Urothelium cell line (cell line): ENCODE results near the gene TMOD1.

Source experiments
- DNase-seq: peaks from one replicate; pipeline ENCODE4 v3.0.0; 2011; ENCODE audit warnings: low spot score, mixed read lengths
- FAIRE-seq: peaks from 2 replicates; lab custom pipeline; 2011; peaks lifted over from hg19 to GRCh38; lab: Jason Lieb, UNC

TMOD1 gene

GRCh38 chr9:97543561-97543960 lies 42.1 kb downstream of the TMOD1 start:
- DNase-seq = no peak

GRCh38 chr9:97545486-97545885 lies 44.0 kb downstream of the TMOD1 start:
- DNase-seq (no peak), FAIRE-seq (no peak)

More at GRCh38 chr9:97543561-97543960, 42.1 kb downstream of the TMOD1 start:
- FAIRE-seq = no peak

- FAIRE-seq (no peak), DNase-seq (no peak)
Measured at GRCh38 chr9:97547098-97547829, 45.8 kb downstream of the TMOD1 start.

GRCh38 chr9:97548379-97548778 lies 46.9 kb downstream of the TMOD1 start:
- FAIRE-seq = no peak
- DNase-seq = no peak

- no peak for DNase-seq
- no peak for FAIRE-seq
Measured at GRCh38 chr9:97548819-97549540, 47.5 kb downstream of the TMOD1 start.

- DNase-seq = no peak
- no peak for FAIRE-seq
Measured at GRCh38 chr9:97550386-97550785, 48.9 kb downstream of the TMOD1 start.

GRCh38 chr9:97551308-97551707 lies 49.8 kb downstream of the TMOD1 start:
- DNase-seq = no peak
- FAIRE-seq = no peak

- no peak for DNase-seq
- no peak for FAIRE-seq
Measured at GRCh38 chr9:97553141-97553540, 51.7 kb downstream of the TMOD1 start.

- DNase-seq (no peak), FAIRE-seq (no peak)
Measured at GRCh38 chr9:97553841-97554240, 52.4 kb downstream of the TMOD1 start.

- FAIRE-seq (no peak), DNase-seq (no peak)
Measured at GRCh38 chr9:97554566-97555075, 53.2 kb downstream of the TMOD1 start.

- FAIRE-seq (no peak), DNase-seq (no peak)
Measured at GRCh38 chr9:97555164-97555563, 53.7 kb downstream of the TMOD1 start.

- DNase-seq (no peak), FAIRE-seq (no peak)
Measured at GRCh38 chr9:97556036-97556720, 54.7 kb downstream of the TMOD1 start.

- no peak for DNase-seq
- no peak for FAIRE-seq
Measured at GRCh38 chr9:97556721-97557605, 55.5 kb downstream of the TMOD1 start.

- DNase-seq = no peak
- FAIRE-seq = no peak
Measured at GRCh38 chr9:97557606-97558095, 56.2 kb downstream of the TMOD1 start.

- FAIRE-seq = no peak
- DNase-seq = no peak
Measured at GRCh38 chr9:97558701-97559101, 57.2 kb downstream of the TMOD1 start.

GRCh38 chr9:97559111-97559514 lies 57.6 kb downstream of the TMOD1 start:
- FAIRE-seq (no peak), DNase-seq (no peak)

- FAIRE-seq (no peak), DNase-seq (no peak)
Measured at GRCh38 chr9:97560154-97560553, 58.7 kb downstream of the TMOD1 start.

- FAIRE-seq (no peak), DNase-seq (no peak)
Measured at GRCh38 chr9:97560851-97561250, 59.4 kb downstream of the TMOD1 start.

- DNase-seq (no peak), FAIRE-seq (no peak)
Measured at GRCh38 chr9:97561501-97561900, 60.0 kb downstream of the TMOD1 start.

GRCh38 chr9:97562542-97562941 lies 61.1 kb downstream of the TMOD1 start:
- DNase-seq = no peak
- no peak for FAIRE-seq
